NT2/D1 (cell line): ENCODE results near the gene KDM8.

Experiments used
- SUZ12 ChIP-seq: IDR thresholded peaks from 2 replicates; pipeline ENCODE4 v1.6.1; 2011; ENCODE audit not compliant: insufficient read length, insufficient read depth; ENCODE audit errors: extremely low read depth
- ZNF274 ChIP-seq: IDR thresholded peaks from 2 replicates; pipeline ENCODE4 v1.6.1; 2011; ENCODE audit warnings: mild to moderate bottlenecking, low read depth, low read length

DNA sequence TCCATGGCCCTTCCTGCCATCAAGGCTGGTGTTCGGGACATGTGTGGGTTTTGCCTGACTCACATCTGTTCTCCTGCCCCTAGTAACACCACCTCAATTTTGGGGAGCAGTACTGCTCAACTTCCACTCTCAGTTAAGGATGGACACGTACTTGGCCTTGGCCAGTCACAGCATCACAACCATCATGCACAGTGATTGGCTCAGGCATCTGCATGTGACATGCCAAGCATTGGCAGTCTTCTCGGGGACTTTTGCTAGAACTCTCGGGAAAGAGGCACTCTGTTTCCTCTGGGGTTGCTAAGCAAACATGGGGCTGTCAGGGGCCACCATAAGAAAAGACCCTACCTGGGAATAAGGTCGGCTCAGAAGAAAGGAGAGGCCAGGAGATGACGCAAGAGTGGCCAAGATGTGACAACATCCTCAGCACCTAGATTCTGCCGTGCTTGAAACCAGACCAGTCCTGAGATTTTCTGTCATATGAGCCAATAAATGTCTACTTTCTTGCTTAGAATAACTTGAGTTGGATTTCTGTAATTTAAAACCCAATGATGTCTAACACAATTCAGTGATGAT, 11.9 kb upstream of the KDM8 start:
- TF ChIP-seq ZNF274: no peak
- no peak for TF ChIP-seq SUZ12
